Calu3 (cell line): ENCODE data around the gene RET. TPM values are rescaled to one million over a fixed set of nuclear protein-coding genes. Genes with fewer than 3 reads are reported as not detected.
"Not testable (repeated sequence)": the region's sequence is repeated elsewhere in the genome, so short reads cannot be mapped to it uniquely, and the experiment has no call there.

ENCODE experiments used
- BruUV-seq: library from RNA; stranded (reverse); fragments of 400-500 nt; replicated peaks from 2 replicates; lab custom pipeline; 2021; lab: Mats Ljungman, UMichigan
- CTCF ChIA-PET: fragments of 300-600 bp; sonication (Branson Sonifier 250); formaldehyde crosslinking; loops from one replicate; lab custom pipeline; 2022; ENCODE audit warnings: antibody characterized with exemption; lab: Charles Lee
- DNase-seq: peaks from one replicate; pipeline ENCODE4 v3.0.0; 2022
- H3K27ac Mint-ChIP-seq: one replicate; pipeline ENCODE4 v1.8.0; 2022; ENCODE audit warnings: mixed read lengths; ENCODE audit not compliant: unreplicated experiment
- H3K27me3 Mint-ChIP-seq: one replicate; pipeline ENCODE4 v1.8.0; 2022; ENCODE audit warnings: mixed read lengths; ENCODE audit not compliant: unreplicated experiment
- H3K36me3 Mint-ChIP-seq: one replicate; pipeline ENCODE4 v1.8.0; 2022; ENCODE audit warnings: mild to moderate bottlenecking, moderate library complexity, mixed read lengths; ENCODE audit not compliant: insufficient read depth, unreplicated experiment
- H3K4me1 Mint-ChIP-seq: one replicate; pipeline ENCODE4 v1.8.0; 2022; ENCODE audit warnings: mild to moderate bottlenecking, low read depth, mixed read lengths; ENCODE audit not compliant: unreplicated experiment
- H3K4me3 Mint-ChIP-seq: one replicate; pipeline ENCODE4 v1.8.0; 2022; ENCODE audit warnings: mild to moderate bottlenecking, low read depth, moderate library complexity, mixed read lengths; ENCODE audit not compliant: unreplicated experiment
- H3K9me3 Mint-ChIP-seq: one replicate; pipeline ENCODE4 v1.8.0; 2022; ENCODE audit warnings: low read depth, mixed read lengths; ENCODE audit not compliant: unreplicated experiment
- intact Hi-C: fragments of 100-400 bp; cut with micrococcal nuclease; formaldehyde crosslinking; loops from one replicate; pipeline ENCODE4 v1.10.0; 2022; ENCODE audit not compliant: unreplicated experiment
- total RNA-seq: library from RNA; stranded (reverse); gene quantifications from 2 replicates; pipeline ENCODE4 v1.2.3, GENCODE V29; 2022
- TF ChIP-seq, protein P1 (sequence below): fragments of 200-600 bp; IDR thresholded peaks from one replicate; pipeline ENCODE4 v1.8.0; 2022; ENCODE audit warnings: antibody characterized with exemption; ENCODE audit not compliant: unreplicated experiment

The RET gene
- total RNA-seq, 1 experiment from 2014 or later = not detected

DNA sequence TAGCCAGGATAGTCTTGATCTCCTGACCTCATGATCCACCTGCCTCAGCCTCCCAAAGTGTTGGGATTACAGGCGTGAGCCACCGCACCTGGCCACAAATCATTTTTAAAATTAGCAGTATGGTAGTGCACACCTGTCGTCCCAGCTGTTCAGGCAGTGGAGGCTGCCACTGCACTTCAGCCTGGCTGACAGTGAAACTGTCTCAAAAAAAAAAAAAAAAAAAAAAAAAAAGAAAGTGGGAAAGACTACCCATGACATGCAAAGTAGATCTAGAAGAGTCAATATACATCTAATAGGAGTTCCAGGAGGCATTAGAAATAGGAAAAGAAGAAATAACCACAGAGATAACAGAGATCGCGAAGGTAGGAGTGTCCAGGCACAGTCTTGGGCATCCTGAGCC lies 64.6 kb downstream of the RET start:
- peaks cover 19% of the 10 kb centered on the region for H3K4me1 Mint-ChIP-seq
- no peak for DNase-seq
- TF ChIP-seq, protein P1, sequence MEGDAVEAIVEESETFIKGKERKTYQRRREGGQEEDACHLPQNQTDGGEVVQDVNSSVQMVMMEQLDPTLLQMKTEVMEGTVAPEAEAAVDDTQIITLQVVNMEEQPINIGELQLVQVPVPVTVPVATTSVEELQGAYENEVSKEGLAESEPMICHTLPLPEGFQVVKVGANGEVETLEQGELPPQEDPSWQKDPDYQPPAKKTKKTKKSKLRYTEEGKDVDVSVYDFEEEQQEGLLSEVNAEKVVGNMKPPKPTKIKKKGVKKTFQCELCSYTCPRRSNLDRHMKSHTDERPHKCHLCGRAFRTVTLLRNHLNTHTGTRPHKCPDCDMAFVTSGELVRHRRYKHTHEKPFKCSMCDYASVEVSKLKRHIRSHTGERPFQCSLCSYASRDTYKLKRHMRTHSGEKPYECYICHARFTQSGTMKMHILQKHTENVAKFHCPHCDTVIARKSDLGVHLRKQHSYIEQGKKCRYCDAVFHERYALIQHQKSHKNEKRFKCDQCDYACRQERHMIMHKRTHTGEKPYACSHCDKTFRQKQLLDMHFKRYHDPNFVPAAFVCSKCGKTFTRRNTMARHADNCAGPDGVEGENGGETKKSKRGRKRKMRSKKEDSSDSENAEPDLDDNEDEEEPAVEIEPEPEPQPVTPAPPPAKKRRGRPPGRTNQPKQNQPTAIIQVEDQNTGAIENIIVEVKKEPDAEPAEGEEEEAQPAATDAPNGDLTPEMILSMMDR = no peak
- peaks cover under 1% of the 10 kb centered on the region for H3K27me3 Mint-ChIP-seq
- BruUV-seq = no TSS peak
- H3K9me3 Mint-ChIP-seq = no peaks in the 10 kb centered on the region
- H3K36me3 Mint-ChIP-seq = peaks cover 32% of the 10 kb centered on the region
- CTCF ChIA-PET = no interaction called here
- H3K27ac Mint-ChIP-seq = no peak overlapping the region
- no peak overlapping the region for H3K4me3 Mint-ChIP-seq
- intact Hi-C loops = no loop called here

DNA sequence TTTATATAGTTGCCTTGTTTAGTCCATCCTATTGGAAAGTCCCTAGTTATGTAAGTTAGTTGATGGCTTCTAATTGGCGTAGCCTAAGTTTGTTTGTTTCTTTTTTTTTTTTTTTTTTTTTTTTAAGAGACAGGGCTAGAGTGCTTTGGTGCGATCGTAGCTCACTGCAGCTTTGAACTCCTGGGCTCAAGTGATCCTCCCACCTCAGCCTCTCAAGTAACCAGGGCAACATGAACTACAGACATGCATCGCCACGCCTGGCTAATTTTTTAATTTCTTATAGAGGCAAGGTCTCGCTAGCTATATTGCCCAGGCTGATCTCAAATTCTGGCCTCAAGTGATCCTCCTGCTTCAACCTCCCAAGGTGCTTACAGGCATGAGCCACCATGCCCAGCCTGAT lies 68.4 kb downstream of the RET start:
- TF ChIP-seq, protein P1 = no peak
- CTCF ChIA-PET = no interaction called here
- Mint-ChIP-seq H3K9me3 (no peaks in the 10 kb centered on the region), H3K36me3 (no peaks in the 10 kb centered on the region), H3K27ac (no peak overlapping the region), H3K27me3 (no peaks in the 10 kb centered on the region), H3K4me1 (peaks cover 6% of the 10 kb centered on the region), H3K4me3 (no peak overlapping the region)
- no peak for DNase-seq
- BruUV-seq = no TSS peak
- intact Hi-C loops = no loop called here

DNA sequence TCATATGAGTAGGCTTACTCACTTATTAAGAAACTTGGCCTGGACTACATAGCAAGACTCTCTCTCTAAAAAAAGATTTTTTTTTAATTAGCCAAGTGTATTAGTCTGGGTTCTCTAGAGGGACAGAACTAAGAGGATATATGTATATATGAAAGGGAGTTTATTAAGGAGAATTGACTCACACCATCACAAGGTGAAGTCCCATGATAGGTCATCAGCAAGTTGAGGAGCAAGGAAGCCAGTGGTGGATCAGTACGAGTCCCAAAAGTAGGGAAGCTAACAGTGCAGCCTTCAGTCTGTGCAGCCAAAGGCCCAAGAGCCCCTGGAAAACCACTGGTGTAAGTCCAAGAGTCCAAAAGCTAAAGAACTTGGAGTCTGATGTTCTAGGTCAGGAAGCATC lies 69.1 kb downstream of the RET start:
- H3K4me1 Mint-ChIP-seq, DNase-seq, BruUV-seq, H3K9me3 Mint-ChIP-seq, H3K36me3 Mint-ChIP-seq, CTCF ChIA-PET, intact Hi-C loops, H3K4me3 Mint-ChIP-seq, H3K27me3 Mint-ChIP-seq, H3K27ac Mint-ChIP-seq: not testable (repeated sequence)

DNA sequence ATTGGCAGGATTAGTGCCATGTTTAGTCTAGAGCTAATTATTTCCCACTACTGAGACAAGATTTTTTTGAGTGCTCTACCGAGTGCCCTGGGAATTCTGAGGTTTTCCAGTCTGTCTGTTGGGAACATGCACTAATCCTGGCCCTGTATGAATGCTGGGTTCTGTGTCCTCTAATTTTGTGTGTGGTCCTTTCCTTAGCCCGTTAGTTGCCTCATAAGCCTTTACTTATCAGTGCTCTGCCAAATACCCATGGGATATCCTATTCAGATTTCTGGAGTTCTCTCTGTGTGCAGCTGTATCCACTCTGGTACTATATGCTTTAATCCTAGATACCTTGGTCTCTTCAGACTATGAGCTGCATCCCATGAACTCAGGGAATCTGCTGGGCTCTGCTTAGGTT lies 74.5 kb downstream of the RET start:
- Mint-ChIP-seq H3K9me3 (no peaks in the 10 kb centered on the region), H3K27ac (no peak overlapping the region), H3K4me1 (peaks cover 8% of the 10 kb centered on the region), H3K36me3 (no peaks in the 10 kb centered on the region), H3K27me3 (no peaks in the 10 kb centered on the region), H3K4me3 (no peak overlapping the region)
- TF ChIP-seq, protein P1 = no peak
- DNase-seq = no peak
- BruUV-seq = no TSS peak
- intact Hi-C loops = no loop called here
- CTCF ChIA-PET = no interaction called here

DNA sequence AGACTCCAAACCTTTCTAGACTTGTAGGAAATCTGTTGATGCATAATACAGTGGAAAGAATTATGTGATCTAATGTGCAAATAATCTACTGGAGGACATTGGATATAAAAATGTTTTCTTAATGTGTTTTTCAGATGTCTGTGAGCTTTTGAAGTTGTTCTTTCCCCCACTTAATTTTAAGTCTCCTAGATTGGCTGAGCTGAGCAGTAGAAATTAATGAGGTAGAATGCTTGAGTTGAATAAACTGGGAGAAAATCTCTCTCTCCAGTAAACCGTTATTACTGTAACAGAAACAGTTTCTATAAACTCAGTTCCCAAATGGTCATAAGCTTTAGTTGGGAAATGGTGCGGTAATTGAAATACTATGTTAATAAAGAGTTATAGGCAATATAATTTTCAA lies 77.0 kb downstream of the RET start:
- Mint-ChIP-seq H3K36me3 (no peaks in the 10 kb centered on the region), H3K9me3 (no peaks in the 10 kb centered on the region), H3K4me3 (no peak overlapping the region), H3K27me3 (no peaks in the 10 kb centered on the region), H3K4me1 (peaks cover 8% of the 10 kb centered on the region), H3K27ac (no peak overlapping the region)
- TF ChIP-seq, protein P1 = no peak
- DNase-seq = no peak
- intact Hi-C loops = no loop called here
- BruUV-seq = no TSS peak
- CTCF ChIA-PET = interaction anchor here (1.2 kb wide), 1 partner anchor 48 kb away, joined by 3 read pairs; no protein-coding TSS in a partner anchor
